Stimulated activated CD8-positive, alpha-beta memory T cell treated with anti-CD3 and anti-CD28 coated beads, Interleukin-4, amount 100 ng/mL, for 24 hours (primary cell): ENCODE measurements around the gene PCDH17.

Source experiments
- DNase-seq: peaks from one replicate; pipeline ENCODE4 v3.0.0-alpha.2; 2020; ENCODE audit warnings: low read depth

Gene PCDH17, protein sequence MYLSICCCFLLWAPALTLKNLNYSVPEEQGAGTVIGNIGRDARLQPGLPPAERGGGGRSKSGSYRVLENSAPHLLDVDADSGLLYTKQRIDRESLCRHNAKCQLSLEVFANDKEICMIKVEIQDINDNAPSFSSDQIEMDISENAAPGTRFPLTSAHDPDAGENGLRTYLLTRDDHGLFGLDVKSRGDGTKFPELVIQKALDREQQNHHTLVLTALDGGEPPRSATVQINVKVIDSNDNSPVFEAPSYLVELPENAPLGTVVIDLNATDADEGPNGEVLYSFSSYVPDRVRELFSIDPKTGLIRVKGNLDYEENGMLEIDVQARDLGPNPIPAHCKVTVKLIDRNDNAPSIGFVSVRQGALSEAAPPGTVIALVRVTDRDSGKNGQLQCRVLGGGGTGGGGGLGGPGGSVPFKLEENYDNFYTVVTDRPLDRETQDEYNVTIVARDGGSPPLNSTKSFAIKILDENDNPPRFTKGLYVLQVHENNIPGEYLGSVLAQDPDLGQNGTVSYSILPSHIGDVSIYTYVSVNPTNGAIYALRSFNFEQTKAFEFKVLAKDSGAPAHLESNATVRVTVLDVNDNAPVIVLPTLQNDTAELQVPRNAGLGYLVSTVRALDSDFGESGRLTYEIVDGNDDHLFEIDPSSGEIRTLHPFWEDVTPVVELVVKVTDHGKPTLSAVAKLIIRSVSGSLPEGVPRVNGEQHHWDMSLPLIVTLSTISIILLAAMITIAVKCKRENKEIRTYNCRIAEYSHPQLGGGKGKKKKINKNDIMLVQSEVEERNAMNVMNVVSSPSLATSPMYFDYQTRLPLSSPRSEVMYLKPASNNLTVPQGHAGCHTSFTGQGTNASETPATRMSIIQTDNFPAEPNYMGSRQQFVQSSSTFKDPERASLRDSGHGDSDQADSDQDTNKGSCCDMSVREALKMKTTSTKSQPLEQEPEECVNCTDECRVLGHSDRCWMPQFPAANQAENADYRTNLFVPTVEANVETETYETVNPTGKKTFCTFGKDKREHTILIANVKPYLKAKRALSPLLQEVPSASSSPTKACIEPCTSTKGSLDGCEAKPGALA (N-terminal part only)

DNA sequence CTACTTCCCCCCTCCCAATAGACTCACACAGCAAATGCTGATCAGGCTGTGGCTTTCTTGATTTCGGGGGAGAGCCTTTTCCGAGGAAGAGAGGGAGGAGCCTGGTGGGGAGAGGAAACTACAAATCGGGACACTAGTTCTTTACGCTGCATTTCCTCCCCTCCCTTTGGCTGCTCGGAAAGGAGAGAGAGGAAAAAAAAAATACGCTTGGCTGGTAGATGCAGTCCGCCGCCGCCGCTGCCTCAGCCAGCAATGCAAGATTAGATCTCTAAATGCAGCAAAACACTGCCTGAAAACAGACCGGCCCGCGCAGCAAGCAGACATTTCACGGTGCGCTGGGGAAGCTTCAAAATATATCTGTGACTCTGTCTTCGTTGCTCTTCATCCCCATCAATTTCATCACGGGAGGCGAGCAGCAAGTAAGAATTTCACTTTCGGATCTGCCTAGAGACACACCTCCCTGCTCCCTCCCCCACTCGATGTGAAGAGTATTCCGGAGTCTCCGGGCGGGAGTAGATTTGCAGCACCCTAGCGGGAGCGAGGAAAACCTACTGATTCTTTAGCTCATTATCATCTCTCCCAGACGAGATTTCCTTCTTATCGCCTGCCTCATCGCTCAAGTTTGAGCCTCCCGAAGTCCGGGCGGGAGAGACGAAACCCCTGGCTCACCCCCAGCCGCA, at the start of gene PCDH17:
Gene PCDH17 (plus strand): TSS at position 149 of the 680 bp plus-strand sequence. CDS start 803 bp downstream, outside the sequence.
- DNase-seq: no peak

DNA sequence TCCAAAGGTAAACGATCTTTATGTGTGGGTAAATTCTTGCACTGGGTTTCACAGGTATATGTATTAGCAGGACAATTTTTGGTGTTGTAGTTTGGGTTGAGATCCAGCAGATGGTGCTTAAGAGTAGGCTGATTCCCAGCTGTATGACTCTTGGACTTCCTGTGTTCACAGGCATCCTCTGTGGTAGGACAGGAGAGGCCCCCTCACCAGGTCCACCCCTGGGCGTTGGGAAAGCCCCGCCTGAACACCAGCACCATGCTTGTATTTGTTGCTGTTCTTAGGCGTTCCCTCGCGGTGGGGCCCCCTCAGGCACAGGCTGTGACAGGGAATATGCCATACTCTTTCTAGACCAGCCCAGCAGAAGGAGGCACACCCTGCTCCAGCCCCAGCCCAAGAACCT, 49.5 kb upstream of the PCDH17 start:
- no peak for DNase-seq

DNA sequence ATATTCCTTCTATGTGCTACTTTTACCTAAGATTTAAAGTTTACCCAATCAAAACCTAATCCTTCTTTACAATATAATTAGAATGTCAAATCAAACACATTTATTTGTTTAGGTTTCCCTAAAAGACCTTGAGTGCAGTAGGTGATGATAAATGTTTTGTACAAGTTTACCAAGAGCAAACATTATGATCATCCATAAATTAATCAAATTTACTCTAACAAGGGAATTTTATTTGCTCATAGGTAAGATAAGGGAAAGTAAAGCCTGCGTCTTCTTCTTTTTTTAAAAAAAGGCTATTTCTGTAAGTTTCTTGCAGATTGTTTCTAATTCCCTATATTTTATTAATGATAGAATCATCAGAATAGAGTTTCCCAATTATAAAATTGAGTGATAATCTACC, 48.0 kb upstream of the PCDH17 start:
- no peak for DNase-seq

DNA sequence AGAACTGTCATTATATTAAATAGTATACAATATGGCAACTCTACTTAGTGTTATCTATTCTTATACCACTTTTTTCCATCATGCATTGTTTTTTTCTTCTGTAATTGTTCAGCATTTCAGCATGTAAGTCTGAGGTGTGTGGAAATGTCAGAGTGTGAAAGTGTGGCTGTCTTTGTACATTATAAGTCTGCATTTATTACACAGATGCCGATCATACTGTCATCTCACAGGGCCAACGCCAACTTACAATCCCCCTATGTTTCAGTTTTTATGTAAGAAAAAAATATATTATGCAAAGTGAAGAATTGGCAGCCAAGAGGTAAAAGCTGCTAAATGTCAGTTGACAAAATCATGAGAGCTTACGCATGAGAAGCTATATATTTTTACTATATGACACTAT, 42.9 kb upstream of the PCDH17 start:
- no peak for DNase-seq

DNA sequence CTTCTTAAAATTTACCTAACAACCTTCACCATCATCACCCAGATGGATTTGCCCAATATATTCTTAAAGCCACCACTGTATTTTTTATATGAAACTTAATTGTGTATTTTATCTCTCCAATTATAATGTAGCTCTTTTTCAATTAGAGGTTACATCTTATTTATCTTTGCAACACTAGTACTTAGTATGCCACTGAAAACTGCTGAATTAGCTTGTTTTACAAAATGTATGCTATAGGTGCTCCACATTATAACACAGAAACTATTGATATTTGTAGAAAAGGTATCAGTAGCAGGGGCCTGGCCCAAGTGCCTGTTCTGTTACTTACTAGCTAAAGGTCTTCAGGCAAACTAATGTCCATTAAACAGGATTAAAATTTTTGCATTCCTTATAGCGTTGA, 35.8 kb upstream of the PCDH17 start:
- DNase-seq: no peak

DNA sequence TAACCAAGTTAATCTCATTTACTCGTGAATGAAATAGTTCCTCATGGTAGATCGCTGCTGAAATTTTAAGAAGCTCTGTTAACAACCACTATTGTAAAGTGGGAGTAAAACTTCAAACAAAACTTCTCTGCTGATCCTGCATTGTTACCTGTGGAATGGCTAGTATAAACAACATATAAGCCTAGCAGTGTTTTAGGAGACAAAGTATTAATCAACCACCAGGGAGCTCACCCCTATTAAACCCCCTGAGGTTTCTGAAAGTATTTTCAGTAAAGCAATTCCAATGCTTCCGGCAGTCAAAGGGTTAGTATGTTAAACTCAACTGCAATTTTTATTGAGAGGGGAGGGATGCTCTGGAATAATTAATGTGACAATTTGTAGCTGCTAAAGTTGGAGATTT, 30.0 kb upstream of the PCDH17 start:
- DNase-seq: no peak

DNA sequence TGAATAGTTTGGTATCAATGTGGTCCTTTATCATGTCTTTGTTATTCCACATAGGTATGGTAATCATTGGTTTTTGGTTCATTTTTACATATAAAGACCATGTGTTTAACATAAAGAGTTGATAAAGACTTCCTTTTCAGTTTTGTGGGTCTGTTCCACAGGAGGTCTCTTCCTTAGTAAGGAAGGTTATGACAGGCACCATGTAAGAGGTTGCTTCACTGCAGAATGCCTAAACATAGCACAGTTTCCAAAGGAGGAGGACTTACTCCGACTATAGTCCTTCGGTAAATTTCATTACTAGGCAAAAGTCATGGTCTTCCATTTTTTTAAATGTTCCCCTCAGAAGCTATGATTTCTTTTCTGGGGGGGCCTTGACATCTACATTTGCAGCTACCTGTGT, 27.1 kb upstream of the PCDH17 start:
- no peak for DNase-seq

DNA sequence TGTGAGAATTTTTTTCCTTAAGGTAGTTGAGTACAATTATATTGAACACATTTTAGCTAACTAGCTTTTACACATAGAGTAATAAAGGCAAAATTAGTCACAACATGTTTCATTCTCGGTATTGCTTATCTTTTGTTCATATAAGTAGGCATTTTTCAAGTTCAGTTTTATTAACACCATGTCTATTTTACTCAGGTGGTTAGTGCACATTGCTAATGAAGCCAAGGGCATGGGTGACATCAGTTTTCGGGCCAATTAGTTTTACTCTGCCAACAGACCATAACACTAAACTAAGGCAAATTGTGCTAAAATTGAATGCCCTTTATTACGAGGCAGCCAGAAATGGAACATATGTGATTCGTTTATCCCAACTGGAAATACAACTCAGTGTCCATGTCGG, 19.6 kb upstream of the PCDH17 start:
- no peak for DNase-seq

DNA sequence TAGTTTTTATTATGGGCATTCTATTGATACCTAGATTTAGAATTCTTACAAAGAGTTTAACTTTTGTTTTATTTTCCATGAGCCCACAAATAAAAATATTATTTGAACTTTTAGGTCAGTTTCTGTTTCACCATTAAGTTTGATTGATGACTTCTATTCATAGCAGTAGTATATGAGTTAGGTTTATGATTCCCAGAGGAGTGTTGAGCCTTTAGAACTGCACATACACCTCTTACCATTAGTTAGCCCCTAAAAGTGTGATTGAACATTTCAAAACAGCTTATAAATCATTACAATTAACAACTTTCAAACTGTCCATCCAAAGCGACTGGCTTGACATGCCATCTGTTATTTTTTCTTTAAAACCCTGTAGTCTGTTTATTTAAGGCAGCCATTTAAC, 19.0 kb upstream of the PCDH17 start:
- no peak for DNase-seq

DNA sequence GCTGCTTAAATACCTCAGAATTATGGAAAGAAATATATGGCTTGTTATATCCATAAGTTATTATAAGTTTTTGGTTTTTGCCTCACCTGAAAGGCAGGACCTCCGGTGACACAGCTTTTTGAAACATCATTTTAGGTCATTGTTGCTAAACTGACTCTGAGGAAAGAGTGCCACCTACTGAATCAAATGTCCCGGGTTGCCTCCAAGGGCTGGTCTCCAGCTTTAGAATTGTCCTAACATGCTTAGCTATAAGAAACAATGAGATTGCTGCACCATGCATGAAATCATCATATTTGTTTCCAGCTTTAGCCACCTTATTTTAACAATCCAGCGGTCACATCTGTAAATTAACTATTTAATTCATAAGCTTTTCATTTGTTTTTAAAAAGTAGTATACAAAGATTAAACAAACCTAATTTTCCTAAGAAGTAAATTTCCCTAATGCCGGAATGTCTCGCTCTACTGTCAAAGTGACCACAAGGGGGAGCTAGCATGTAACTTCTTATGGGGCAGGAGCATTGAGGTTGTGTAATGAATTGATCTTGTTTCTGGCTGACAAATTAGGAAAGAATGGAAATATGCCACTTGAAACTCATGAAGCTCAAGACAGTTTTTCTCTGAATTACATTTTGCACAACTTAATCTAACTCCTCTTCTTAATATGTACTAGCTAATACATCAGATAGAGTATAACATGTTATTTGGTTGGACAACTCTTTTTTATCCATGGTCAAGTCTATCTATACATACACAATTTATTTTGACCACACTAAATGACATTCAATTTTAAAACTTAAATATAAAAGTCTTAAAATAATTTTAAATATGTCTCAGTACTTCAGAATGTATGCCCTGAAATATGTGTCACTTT, 6.7 kb upstream of the PCDH17 start:
- DNase-seq: no peak

DNA sequence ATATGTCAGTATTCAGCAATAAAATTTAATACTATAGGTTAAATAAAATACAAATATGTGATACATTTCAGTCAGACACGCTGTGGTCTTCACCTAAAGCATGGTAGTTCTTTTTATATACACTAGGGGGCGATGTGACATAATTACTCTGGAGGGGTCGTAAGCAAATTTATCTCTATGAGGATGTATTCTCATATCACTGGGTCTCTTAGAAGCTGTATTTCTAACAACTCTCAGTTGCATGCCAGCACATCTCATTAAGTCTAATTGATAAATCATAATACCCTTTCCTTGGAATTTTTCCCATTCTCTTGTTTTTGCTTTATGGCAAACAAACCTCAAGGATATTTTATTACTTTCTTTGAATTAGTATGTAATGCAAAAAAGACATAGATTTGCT, 3.9 kb upstream of the PCDH17 start:
- DNase-seq: no peak

DNA sequence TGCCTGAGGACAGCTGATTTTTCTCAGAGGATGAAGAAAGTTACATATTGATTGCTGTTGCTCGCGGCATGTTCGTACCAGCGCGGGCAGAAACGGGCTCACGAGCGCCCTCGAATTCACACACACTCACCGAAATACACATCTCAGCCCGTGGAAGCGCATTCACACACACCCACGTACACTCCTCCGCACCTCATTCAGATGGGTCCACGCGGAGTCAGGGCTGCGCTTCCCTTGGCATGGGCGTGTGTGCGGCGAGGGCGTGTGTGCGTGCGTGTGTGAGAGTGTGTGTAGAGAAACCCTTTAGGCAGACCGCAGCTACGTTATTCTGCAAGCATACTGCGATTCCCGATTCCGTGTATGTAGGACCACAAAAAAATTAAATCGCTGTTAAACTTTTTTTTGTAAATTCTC, 2.1 kb upstream of the PCDH17 start:
- DNase-seq: no peak

DNA sequence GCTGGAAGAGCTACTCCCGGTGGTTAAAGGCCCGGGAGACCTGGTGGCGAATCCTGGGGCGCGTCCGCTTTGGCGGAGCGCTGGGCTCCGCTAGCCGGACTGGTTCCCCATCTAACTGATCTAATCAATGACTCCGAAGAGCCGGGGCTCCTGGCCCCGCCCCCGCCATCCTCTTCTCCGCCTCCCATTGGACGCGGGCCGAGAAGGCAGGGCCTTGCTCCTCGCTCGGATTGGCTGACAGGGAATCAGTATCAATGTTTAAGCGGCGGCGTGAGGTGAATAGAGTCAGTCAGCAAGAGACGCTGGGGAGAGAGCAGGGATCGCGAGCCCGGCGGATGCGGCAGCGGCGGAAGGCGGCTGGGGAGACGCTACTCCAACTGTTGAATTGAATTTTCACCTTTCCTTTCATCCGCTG, 1.7 kb upstream of the PCDH17 start:
- DNase-seq: no peak

DNA sequence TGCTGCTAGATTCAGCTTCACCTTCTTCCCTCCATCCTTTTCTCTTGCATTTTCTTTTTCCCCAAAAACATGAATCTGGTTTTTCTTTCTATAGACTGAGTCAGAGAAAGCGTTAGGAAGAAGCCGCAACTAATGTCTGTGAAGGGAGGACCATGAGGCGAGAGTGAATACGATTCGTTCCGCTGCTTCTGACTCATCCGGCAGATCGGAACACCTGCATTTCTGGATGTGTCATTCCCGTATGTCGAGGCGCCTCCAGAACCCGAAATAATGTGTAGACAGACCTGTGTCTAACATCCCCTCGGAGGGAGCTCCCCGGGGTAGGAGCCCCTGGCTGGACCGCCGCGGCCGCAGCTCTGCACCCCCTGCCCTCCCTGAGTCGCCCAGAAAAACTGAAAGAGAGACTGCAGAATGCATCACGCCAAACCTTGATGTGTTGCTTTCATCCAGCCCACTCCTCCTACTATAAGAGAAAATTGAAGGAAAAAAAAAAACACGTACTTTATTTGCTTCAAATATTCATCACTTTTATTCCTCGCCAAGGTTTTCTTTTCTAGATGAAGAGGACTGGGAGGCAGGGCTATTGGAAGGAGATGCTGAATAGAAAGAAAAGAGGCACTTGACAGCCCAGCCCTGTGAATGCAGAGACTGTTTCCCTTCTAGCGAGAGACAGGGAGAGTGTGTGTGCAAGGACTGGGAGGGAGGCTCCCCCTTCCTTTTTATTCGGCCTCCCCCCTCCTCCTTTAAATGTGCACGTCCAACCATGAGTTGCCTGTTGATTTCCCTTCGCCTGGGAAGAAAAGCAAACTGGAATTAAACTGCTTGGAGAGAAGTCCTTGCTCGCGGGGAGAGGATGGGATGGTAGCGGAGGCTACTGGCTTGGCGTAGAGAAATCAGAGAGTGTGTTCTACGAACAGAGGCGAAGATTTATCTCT, 616 bp upstream of the PCDH17 start:
- DNase-seq: no peak

DNA sequence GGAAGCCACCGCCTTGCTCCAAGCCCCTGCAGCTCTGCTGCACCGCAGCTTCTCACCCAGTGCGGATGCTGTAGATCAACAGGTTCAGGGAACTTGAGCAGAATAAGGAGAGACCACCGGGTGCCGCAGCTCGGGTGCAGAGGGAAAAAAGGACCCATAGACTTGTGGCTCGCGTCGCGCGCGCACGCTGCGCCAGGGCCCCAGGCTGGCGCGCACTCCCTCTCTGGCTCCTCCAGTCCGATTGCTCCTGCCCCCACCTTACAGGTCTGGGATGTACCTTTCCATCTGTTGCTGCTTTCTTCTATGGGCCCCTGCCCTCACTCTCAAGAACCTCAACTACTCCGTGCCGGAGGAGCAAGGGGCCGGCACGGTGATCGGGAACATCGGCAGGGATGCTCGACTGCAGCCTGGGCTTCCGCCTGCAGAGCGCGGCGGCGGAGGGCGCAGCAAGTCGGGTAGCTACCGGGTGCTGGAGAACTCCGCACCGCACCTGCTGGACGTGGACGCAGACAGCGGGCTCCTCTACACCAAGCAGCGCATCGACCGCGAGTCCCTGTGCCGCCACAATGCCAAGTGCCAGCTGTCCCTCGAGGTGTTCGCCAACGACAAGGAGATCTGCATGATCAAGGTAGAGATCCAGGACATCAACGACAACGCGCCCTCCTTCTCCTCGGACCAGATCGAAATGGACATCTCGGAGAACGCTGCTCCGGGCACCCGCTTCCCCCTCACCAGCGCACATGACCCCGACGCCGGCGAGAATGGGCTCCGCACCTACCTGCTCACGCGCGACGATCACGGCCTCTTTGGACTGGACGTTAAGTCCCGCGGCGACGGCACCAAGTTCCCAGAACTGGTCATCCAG, 964 bp downstream of the PCDH17 start:
- DNase-seq: no peak

DNA sequence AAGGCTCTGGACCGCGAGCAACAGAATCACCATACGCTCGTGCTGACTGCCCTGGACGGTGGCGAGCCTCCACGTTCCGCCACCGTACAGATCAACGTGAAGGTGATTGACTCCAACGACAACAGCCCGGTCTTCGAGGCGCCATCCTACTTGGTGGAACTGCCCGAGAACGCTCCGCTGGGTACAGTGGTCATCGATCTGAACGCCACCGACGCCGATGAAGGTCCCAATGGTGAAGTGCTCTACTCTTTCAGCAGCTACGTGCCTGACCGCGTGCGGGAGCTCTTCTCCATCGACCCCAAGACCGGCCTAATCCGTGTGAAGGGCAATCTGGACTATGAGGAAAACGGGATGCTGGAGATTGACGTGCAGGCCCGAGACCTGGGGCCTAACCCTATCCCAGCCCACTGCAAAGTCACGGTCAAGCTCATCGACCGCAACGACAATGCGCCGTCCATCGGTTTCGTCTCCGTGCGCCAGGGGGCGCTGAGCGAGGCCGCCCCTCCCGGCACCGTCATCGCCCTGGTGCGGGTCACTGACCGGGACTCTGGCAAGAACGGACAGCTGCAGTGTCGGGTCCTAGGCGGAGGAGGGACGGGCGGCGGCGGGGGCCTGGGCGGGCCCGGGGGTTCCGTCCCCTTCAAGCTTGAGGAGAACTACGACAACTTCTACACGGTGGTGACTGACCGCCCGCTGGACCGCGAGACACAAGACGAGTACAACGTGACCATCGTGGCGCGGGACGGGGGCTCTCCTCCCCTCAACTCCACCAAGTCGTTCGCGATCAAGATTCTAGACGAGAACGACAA, 1.8 kb downstream of the PCDH17 start:
- DNase-seq: no peak

DNA sequence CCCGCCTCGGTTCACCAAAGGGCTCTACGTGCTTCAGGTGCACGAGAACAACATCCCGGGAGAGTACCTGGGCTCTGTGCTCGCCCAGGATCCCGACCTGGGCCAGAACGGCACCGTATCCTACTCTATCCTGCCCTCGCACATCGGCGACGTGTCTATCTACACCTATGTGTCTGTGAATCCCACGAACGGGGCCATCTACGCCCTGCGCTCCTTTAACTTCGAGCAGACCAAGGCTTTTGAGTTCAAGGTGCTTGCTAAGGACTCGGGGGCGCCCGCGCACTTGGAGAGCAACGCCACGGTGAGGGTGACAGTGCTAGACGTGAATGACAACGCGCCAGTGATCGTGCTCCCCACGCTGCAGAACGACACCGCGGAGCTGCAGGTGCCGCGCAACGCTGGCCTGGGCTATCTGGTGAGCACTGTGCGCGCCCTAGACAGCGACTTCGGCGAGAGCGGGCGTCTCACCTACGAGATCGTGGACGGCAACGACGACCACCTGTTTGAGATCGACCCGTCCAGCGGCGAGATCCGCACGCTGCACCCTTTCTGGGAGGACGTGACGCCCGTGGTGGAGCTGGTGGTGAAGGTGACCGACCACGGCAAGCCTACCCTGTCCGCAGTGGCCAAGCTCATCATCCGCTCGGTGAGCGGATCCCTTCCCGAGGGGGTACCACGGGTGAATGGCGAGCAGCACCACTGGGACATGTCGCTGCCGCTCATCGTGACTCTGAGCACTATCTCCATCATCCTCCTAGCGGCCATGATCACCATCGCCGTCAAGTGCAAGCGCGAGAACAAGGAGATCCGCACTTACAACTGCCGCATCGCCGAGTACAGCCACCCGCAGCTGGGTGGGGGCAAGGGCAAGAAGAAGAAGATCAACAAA, 2.6 kb downstream of the PCDH17 start:
- no peak for DNase-seq
